HL-60/S4 (cell line): ENCODE results near the gene USF2.

Source experiments
- in situ Hi-C: fragments of 300-500 bp; cut with MboI; formaldehyde crosslinking; loops from 2 replicates; pipeline ENCODE4 v1.14.3; 2022; ENCODE audit warnings: low sequenced_read_pairs

USF2 gene

DNA sequence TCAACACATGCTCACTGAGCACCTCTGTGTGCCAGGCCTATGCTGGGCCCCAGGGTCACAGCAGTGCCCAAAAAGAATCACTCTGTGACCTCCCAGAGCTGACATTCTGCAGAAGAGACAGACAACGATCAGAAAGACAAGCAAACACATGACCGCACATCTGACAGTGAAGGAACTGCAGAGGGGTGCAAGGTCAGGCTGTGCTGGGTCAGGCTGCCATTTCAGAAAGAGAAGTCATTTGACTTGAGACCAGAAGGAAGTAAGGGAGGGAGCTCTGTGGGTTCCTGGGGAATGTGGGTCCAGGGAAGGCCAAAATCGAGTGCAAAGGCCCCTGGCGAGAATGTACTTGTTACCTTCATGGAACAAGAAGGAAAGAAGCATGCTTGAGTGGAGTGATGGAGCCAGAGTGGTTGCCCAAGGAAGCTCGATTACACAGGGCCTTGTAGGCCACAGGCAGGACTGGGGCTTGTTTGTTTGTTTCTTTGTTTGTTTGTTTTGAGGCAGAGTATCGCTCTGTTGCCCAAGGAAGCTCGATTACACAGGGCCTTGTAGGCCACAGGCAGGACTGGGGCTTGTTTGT lies 48.8 kb downstream of the USF2 start:
- in situ Hi-C loops: no loop called here

DNA sequence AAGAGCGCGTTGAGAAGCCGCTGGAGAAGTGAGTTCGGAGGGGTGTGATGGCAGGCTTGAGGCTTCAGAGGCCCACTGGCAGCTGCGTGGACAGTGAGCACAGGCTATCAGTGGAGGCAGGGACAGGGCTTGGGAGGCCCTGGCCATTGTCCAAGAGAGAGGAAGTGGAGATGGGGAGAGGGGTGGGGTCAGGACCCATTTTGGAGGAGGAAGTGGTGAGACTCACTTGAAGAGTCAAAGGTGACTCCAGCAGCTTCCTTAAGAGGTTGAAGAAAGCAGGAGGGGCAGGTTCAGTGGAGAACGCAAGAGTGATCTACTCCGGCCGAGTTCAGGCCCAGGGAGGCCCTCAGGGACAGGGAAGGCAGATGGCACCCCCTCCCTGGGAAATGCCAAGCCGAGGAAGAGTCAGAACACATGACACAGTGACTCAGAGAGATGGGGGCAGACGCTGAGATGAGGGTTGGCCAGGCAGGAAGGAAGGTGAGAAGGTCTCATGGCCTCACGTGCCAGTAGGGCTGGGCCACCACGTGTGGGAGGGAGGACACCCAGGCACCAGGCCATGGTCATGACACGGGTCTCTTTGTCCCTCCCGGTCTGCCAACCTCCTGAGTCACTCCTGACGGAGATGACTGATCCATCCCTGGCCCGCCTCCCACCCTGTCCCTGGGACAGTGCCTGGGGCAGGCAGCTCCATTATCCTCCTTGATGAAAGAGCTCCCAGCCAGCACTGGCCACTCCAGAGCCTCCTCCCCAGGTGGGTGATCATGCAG lies 50.1 kb downstream of the USF2 start:
- in situ Hi-C loops: no loop called here

DNA sequence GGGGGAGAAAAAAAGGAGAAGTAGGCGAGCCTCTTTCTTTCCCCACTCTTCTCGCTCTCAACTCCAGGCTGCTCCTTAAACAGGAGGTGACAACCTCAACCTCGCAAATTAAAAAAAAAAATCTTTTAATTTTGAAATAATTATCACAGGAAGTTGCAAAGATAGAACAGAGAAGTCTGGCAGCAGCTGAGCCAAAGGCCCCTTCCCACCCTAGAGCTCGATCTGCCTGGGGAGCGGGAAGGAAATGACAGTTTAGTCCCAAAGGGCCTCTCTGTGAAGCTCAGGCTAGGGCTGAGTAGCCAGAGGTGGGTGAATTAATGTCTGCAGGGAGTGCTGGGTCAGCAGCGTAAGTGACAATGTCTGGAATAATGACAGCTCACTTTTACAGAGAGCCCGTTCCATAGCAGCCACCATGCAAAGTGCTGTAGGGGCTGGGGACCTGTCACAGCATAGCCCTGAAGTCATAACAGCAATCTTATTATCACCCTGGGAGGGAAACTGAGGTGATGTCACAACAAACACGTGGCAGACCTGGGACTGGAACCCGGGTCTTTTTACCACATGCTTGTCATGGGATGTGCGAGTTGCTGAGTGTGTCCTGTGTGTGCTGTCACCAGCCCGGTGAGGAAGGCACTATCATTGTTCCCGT lies 51.4 kb downstream of the USF2 start:
- in situ Hi-C loops: no loop called here

DNA sequence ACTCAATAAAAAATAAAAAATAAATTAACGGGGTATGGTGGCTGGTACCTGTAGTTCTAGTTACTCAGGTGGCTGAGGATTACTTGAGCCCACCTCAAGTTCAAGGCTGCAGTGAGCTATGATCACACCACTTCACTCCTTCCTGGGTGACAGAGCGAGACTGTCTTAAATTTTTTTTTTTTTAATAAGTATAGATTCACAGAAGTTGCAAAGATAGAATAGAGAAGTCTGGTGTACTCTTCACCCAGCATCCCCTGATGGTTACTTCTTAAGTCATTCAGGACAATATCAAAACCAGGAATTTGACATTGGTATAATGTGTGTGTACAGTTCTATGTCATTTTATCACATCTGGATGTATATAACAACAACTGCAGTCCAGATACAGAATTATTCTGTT lies 52.5 kb downstream of the USF2 start:
- in situ Hi-C loops: no loop called here

DNA sequence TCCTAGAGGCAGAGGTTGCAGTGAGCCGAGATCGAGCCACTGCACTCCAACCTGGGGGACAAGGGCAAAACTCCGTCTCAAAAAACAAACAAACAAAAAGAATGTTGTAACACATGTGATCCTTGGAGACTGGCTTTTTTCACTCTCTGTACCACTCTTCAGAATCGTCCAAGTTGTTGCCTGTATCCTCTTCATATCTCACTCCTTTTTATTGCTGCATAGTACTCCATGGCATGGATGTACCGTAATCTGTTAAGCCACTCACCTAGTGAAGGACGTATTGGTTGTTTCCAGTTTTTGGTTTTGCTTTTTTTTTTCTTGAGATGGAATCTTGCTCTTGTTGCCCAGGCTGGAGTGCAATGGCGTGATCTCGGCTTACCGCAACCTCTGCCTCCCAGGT lies 53.3 kb downstream of the USF2 start:
- in situ Hi-C loops: no loop called here

DNA sequence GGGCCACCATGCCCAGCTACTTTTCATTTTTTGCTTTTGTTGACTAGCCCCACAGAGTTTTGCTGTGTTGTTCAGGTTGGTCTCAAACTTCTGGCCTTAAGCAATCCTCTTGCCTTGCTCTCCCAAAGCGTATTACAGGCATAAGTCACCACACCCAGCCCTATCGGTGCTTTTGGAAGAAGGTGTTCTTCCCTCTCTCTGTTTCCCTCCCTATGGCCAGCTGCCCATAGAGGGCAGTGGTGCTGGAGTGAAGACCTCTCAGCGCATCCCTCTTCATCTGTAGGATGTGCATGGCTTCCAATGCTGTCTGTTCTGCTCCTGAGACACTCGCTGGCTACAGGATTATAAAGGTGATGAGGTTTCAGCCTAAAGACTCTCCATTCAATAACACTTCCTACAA lies 58.9 kb downstream of the USF2 start:
- in situ Hi-C loops: no loop called here

DNA sequence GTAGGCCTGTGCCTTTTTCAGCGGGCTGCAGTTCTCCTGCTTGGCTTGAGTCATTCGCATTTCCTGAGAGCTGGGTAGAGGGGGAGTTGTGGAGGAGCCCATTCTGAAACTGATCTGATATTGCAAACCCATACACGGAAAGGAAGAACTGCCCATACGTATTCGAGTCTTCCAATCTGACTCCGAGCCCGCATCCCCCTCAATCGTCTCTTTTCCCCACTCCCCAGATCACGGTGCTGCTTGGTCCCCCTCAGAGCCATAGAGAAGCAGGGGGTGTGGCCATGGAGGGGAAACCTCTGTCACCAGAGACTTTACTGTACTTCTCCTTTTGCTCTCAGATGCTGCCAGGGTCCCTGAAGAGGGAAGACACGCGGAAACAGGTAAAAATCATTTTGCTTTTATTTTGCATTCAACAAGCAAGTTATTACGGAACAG lies 60.1 kb downstream of the USF2 start, which contains the start of gene CD22:
TSS of gene CD22 (plus strand) at position 337 of the 435 bp plus-strand sequence. CDS start 2,854 bp downstream, outside the sequence.
- in situ Hi-C loops: no loop called here

DNA sequence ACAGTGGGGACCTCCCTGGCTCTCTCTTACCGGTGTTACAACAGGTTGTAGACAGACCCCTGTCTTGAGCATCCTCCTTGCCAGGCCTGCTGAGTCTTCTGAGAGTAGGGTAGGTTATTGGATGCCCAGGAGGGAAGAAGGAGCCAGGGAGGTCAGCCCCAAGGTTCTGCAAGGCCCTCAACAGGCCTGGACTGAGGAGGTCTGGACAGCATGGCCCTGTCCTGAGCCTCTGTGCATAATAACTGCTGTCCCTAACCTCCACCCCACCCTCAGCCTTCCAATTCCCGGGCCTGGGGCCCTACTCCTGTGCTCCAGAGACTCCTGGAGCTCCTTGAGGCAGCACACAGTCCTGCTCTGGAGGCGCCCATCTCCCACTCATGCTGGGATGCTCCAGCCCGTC lies 60.6 kb downstream of the USF2 start:
- in situ Hi-C loops: no loop called here
